Kidney (tissue), 14 donors: Measurements from ENCODE around the gene RBPJ. TPM values are rescaled to one million over a fixed set of nuclear protein-coding genes. Genes with fewer than 3 reads are reported as not detected.

ENCODE experiments used
- DNase-seq, 5 donors: peaks; one replicate each; pipeline ENCODE4 v3.0.0-alpha.2; 2013 to 2020
- FAIRE-seq: peaks from 2 replicates; lab custom pipeline; 2012; peaks lifted over from hg19 to GRCh38; lab: Jason Lieb, UNC
- H3K27ac ChIP-seq, 2 donors: one replicate each; pipeline ENCODE4 v1.7.0; 2013; ENCODE audit warnings: low read depth in 2 of 2, low read length in 2 of 2, inconsistent platforms in 1 of 2
- H3K27me3 ChIP-seq: one replicate; pipeline ENCODE4 v1.7.1; 2013; ENCODE audit warnings: low read length, inconsistent platforms; ENCODE audit not compliant: control insufficient read depth, insufficient read depth
- H3K36me3 ChIP-seq, 3 donors: one replicate each; pipeline versions ENCODE4 v1.7.0 to v1.7.1; 2013; ENCODE audit warnings: low read length in 3 of 3, control low read depth in 1 of 3, inconsistent platforms in 1 of 3; ENCODE audit not compliant: insufficient read depth in 3 of 3, control insufficient read depth in 2 of 3
- H3K4me1 ChIP-seq, 3 donors: one replicate each; pipeline versions ENCODE4 v1.7.0 to v1.7.1; 2013; ENCODE audit warnings: low read length in 3 of 3, inconsistent platforms in 1 of 3, low read depth in 1 of 3; ENCODE audit not compliant: control insufficient read depth in 2 of 3, insufficient read depth in 2 of 3
- H3K4me3 ChIP-seq, 3 donors: one replicate each; pipeline versions ENCODE4 v1.7.0 to v1.8.1; 2013; ENCODE audit warnings: low read length in 3 of 3, control low read depth in 1 of 3, inconsistent platforms in 1 of 3
- H3K9ac ChIP-seq, 3 donors: one replicate each; pipeline versions ENCODE4 v1.7.0 to v1.7.1; 2013; ENCODE audit warnings: low read length in 3 of 3, control low read depth in 1 of 3, inconsistent platforms in 1 of 3
- H3K9me3 ChIP-seq, 3 donors: one replicate each; pipeline versions ENCODE4 v1.7.0 to v1.7.1; 2013; ENCODE audit warnings: low read length in 3 of 3, control low read depth in 1 of 3, inconsistent platforms in 1 of 3; ENCODE audit not compliant: control insufficient read depth in 2 of 3, insufficient read depth in 1 of 3
- CTCF ChIP-seq: IDR thresholded peaks from 3 replicates; pipeline ENCODE4 v1.5.1; 2012; ENCODE audit warnings: mild to moderate bottlenecking, moderate library complexity, borderline replicate concordance; ENCODE audit not compliant: insufficient read depth; ENCODE audit errors: extremely low read depth
- intact Hi-C: fragments of 100-400 bp; cut with DNase I; formaldehyde crosslinking; loops from one replicate; pipeline ENCODE4 v1.11.1; 2022
- polyA plus RNA-seq: library from polyadenylated mRNA; stranded (reverse); fragments of 350-450 nt; fragmentation: Illumina TruSeq; extraction: RNeasy Lipid Tissue Mini Kit (QIAGEN cat#74804); gene quantifications from one replicate; pipeline ENCODE4 v1.2.3, GENCODE V29; 2014; ENCODE audit warnings: low read depth, low replicate concordance; ENCODE audit not compliant: insufficient read depth
- total RNA-seq: library from RNA; stranded (reverse); fragmentation: NEBNext Ultra II Directional; extraction: Animal tissue kit (Norgen Biotek cat#: 25700); gene quantifications from one replicate; pipeline ENCODE4 v1.2.1, GENCODE V29; 2021
- donor health status: control.
- donor health status: control.
- donor health status: control.
- donor health status: control.
- donor health status: control.
- donor health status: DM: yes; HTN: yes; CAD: no.
- donor health status: Normal renal cell carcinoma (clear cell type).

RBPJ gene
- total and polyA plus RNA-seq, 2 donors from 2014 or later = 28.5 to 77.6 TPM

GRCh38 chr4:26420913-26421312, 100.1 kb downstream of the RBPJ start:
- no peaks in the 10 kb centered on the region for H3K4me1 ChIP-seq
- no peak for FAIRE-seq
- no peaks in the 10 kb centered on the region for H3K27me3 ChIP-seq
- no peak overlapping the region for H3K4me3 ChIP-seq
- no peak for TF ChIP-seq CTCF
- no peaks in the 10 kb centered on the region for H3K9me3 ChIP-seq
- peaks cover 0 to 25% (median 2%) of the 10 kb centered on the region in 3 donors for H3K36me3 ChIP-seq
- H3K27ac ChIP-seq = no peak overlapping the region
- DNase-seq = no peak
- intact Hi-C loops = no loop called here
- no peak overlapping the region for H3K9ac ChIP-seq

GRCh38 chr4:26424153-26424552, 103.3 kb downstream of the RBPJ start:
- peaks cover 0 to 33% (median 2%) of the 10 kb centered on the region in 3 donors for H3K36me3 ChIP-seq
- no peak overlapping the region for H3K9ac ChIP-seq
- intact Hi-C loops = no loop called here
- FAIRE-seq = no peak
- no peak for TF ChIP-seq CTCF
- no peak for DNase-seq
- no peak overlapping the region for H3K27ac ChIP-seq
- H3K4me1 ChIP-seq = no peaks in the 10 kb centered on the region
- H3K9me3 ChIP-seq = no peaks in the 10 kb centered on the region
- H3K4me3 ChIP-seq = no peak overlapping the region
- no peaks in the 10 kb centered on the region for H3K27me3 ChIP-seq

GRCh38 chr4:26424838-26425237, 104.0 kb downstream of the RBPJ start:
- Histone ChIP-seq H3K27me3 (no peaks in the 10 kb centered on the region), H3K27ac (no peak overlapping the region), H3K36me3 (peaks cover 0 to 35% (median 2%) of the 10 kb centered on the region in 3 donors), H3K9me3 (no peaks in the 10 kb centered on the region), H3K4me3 (no peak overlapping the region), H3K9ac (no peak overlapping the region), H3K4me1 (no peaks in the 10 kb centered on the region)
- DNase-seq (no peak), FAIRE-seq (no peak)
- intact Hi-C loops = no loop called here
- TF ChIP-seq CTCF = no peak

- Histone ChIP-seq H3K4me3 (no peak overlapping the region), H3K27ac (no peak overlapping the region), H3K27me3 (no peaks in the 10 kb centered on the region), H3K9ac (no peak overlapping the region), H3K9me3 (no peaks in the 10 kb centered on the region), H3K36me3 (peaks cover 0 to 42% (median 6%) of the 10 kb centered on the region in 3 donors), H3K4me1 (no peaks in the 10 kb centered on the region)
- FAIRE-seq (no peak), DNase-seq (no peak)
- intact Hi-C loops = no loop called here
- no peak for TF ChIP-seq CTCF
Measured at GRCh38 chr4:26425953-26426352, 105.1 kb downstream of the RBPJ start.
